22Rv1 (cell line): ENCODE data around the gene ERLIN1.

Experiments used
- ZFX ChIP-seq: fragments of 450-650 bp; IDR thresholded peaks from 2 replicates; pipeline ENCODE4 v1.6.1; 2017; ENCODE audit warnings: antibody characterized with exemption, borderline replicate concordance
- TF ChIP-seq, protein P1 (sequence below): fragments of 450-650 bp; IDR thresholded peaks from 2 replicates; pipeline ENCODE4 v1.5.1; 2017; ENCODE audit warnings: mild to moderate bottlenecking

DNA sequence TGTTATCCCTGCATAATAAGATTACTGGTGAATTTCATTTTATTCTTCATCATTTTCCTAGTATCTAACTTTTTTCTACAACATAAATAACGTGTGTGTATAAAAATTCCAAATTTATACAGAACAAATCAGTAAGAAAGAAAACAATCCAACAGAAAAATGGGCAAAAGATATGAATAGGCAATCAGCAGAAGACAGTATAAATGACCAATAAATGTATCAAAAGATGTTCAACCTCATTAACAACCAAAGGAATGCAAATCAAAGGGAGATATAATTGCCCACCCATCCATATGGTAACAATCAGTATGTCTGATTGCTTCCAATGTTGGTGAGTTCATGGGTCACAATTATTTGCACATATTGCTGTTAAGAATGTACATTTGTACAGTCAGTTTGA is 13.5 kb downstream of the ERLIN1 start:
- TF ChIP-seq, protein P1, sequence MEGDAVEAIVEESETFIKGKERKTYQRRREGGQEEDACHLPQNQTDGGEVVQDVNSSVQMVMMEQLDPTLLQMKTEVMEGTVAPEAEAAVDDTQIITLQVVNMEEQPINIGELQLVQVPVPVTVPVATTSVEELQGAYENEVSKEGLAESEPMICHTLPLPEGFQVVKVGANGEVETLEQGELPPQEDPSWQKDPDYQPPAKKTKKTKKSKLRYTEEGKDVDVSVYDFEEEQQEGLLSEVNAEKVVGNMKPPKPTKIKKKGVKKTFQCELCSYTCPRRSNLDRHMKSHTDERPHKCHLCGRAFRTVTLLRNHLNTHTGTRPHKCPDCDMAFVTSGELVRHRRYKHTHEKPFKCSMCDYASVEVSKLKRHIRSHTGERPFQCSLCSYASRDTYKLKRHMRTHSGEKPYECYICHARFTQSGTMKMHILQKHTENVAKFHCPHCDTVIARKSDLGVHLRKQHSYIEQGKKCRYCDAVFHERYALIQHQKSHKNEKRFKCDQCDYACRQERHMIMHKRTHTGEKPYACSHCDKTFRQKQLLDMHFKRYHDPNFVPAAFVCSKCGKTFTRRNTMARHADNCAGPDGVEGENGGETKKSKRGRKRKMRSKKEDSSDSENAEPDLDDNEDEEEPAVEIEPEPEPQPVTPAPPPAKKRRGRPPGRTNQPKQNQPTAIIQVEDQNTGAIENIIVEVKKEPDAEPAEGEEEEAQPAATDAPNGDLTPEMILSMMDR: no peak
- no peak for TF ChIP-seq ZFX
